GM12878 (cell line): ENCODE data around the gene GPR17. TPM values are rescaled to one million over a fixed set of nuclear protein-coding genes. Genes with fewer than 3 reads are reported as not detected.
A peak's percentile ranks its signal among the peaks of the same experiment; 100 is the strongest.

Experiments used
- ATAC-seq: fragments of 200-7000 bp; cut with Tn5 transposase; 3 replicates; pipeline ENCODE4 v1.9.1; 2020; ENCODE audit warnings: mild to moderate bottlenecking, moderate library complexity
- BruUV-seq: library from RNA; stranded (reverse); fragments of 400-500 nt; replicated peaks from 2 replicates; lab custom pipeline; 2021; lab: Mats Ljungman, UMichigan
- CTCF ChIA-PET: fragments of 300-600 bp; sonication (Branson Sonifier 250); formaldehyde crosslinking; extraction: SDS; loops from one replicate; lab custom pipeline; 2021; ENCODE audit warnings: inconsistent platforms; lab: Yijun Ruan, JAX
- POLR2A ChIA-PET: fragments of 350-600 bp; formaldehyde crosslinking; extraction: SDS; loops from one replicate; lab custom pipeline; 2021; ENCODE audit warnings: inconsistent platforms; lab: Charles Lee
- RAD21 ChIA-PET: fragments of 300-600 bp; sonication (Branson Sonifier 250); formaldehyde crosslinking; loops from one replicate; lab custom pipeline; 2023; ENCODE audit warnings: antibody characterized with exemption; ENCODE audit not compliant: unreplicated experiment; lab: Charles Lee
- SMC1A ChIA-PET: fragments of 300-600 bp; sonication (Branson Sonifier 250); formaldehyde crosslinking; loops from one replicate; lab custom pipeline; 2023; ENCODE audit not compliant: unreplicated experiment, uncharacterized antibody; lab: Charles Lee
- DNase-seq: peaks from one replicate; pipeline ENCODE4 v3.0.0-alpha.2; 2011; ENCODE audit warnings: low read depth, low spot score
- FAIRE-seq: peaks from 3 replicates; lab custom pipeline; 2011; peaks lifted over from hg19 to GRCh38; lab: Jason Lieb, UNC
- H2AFZ ChIP-seq: 2 replicates; pipeline ENCODE4 v1.6.0; 2011; ENCODE audit warnings: low read depth, low read length, control low read depth; ENCODE audit not compliant: control insufficient read depth
- H3K27ac ChIP-seq: 2 replicates; pipeline ENCODE4 v1.5.1; 2011; ENCODE audit warnings: control low read depth; ENCODE audit not compliant: control insufficient read depth, insufficient read depth
- H3K27me3 ChIP-seq, 2 experiments: replicated peaks in 1 of 2; 2 replicates each; pipeline versions ENCODE4 v1.6.0 to v1.6.1; 2011; ENCODE audit warnings: low read length in 1 of 2; ENCODE audit not compliant: control insufficient read depth in 2 of 2, insufficient read depth in 2 of 2
- H3K36me3 ChIP-seq, 2 experiments: 2 replicates each; pipeline ENCODE4 v1.5.1; 2011; ENCODE audit warnings: low read length in 1 of 2; ENCODE audit not compliant: control insufficient read depth in 2 of 2, insufficient read depth in 2 of 2
- H3K4me1 ChIP-seq: 2 replicates; pipeline ENCODE4 v1.6.1; 2011; ENCODE audit warnings: mild to moderate bottlenecking, low read length, moderate library complexity, mixed read lengths; ENCODE audit not compliant: control insufficient read depth, insufficient read depth
- H3K4me2 ChIP-seq: 2 replicates; pipeline ENCODE4 v1.6.0; 2011; ENCODE audit warnings: control low read depth; ENCODE audit not compliant: control insufficient read depth, insufficient read depth
- H3K4me3 ChIP-seq: fragments of 200-600 bp; sonication (generic); 2 replicates; pipeline ENCODE4 v1.5.1; 2016
- H3K79me2 ChIP-seq: 2 replicates; pipeline ENCODE4 v1.6.0; 2011; ENCODE audit warnings: low read length; ENCODE audit not compliant: control insufficient read depth, insufficient read depth
- H3K9ac ChIP-seq: 2 replicates; pipeline ENCODE4 v1.8.0; 2011; ENCODE audit warnings: low read length, control low read depth, mixed read lengths; ENCODE audit not compliant: control insufficient read depth, insufficient read depth
- H3K9me3 ChIP-seq: replicated peaks from 3 replicates; pipeline ENCODE4 v1.5.1; 2011; ENCODE audit warnings: mild to moderate bottlenecking, low read length; ENCODE audit not compliant: control insufficient read depth, insufficient read depth
- H4K20me1 ChIP-seq: 2 replicates; pipeline ENCODE4 v1.6.0; 2011; ENCODE audit not compliant: control insufficient read depth, insufficient read depth
- ASH2L ChIP-seq: fragments of 300-600, 200-600 bp; sonication (generic); IDR thresholded peaks from 2 replicates; pipeline ENCODE4 v1.6.1; 2017; ENCODE audit warnings: low read depth, mild to moderate bottlenecking, borderline replicate concordance
- CTCF ChIP-seq, 3 experiments: IDR thresholded peaks in 2 of 3; conservative IDR thresholded peaks in 1 of 3; 2 replicates each; pipeline ENCODE4 v1.5.1; 2011; ENCODE audit warnings: low read depth in 3 of 3, low read length in 3 of 3, mild to moderate bottlenecking in 3 of 3, control low read depth in 2 of 3, moderate library complexity in 2 of 3, inconsistent platforms in 1 of 3, mixed read lengths in 1 of 3; ENCODE audit not compliant: control insufficient read depth in 2 of 3, insufficient read depth in 1 of 3; ENCODE audit errors: extremely low read depth in 1 of 3
- EED ChIP-seq: sonication (generic); IDR thresholded peaks from 2 replicates; pipeline ENCODE4 v1.6.1; 2016; ENCODE audit warnings: antibody characterized with exemption, low read depth
- JUND ChIP-seq: IDR thresholded peaks from 2 replicates; pipeline ENCODE4 v1.6.1; 2012; ENCODE audit warnings: low read depth, mild to moderate bottlenecking, low read length, improper control_type of control experiment, moderate library complexity
- MTA2 ChIP-seq: fragments of 450-650 bp; IDR thresholded peaks from 2 replicates; pipeline ENCODE4 v1.6.1; 2016; ENCODE audit warnings: low read depth, mild to moderate bottlenecking, moderate library complexity
- NFIC ChIP-seq: IDR thresholded peaks from 2 replicates; pipeline ENCODE4 v1.6.1; 2012; ENCODE audit warnings: low read depth, mild to moderate bottlenecking, inconsistent platforms, low read length, moderate library complexity
- POLR2A ChIP-seq: IDR thresholded peaks from 2 replicates; pipeline ENCODE4 v1.6.1; 2011; ENCODE audit warnings: low read depth, mild to moderate bottlenecking, low read length
- RAD21 ChIP-seq: IDR thresholded peaks from 2 replicates; pipeline ENCODE4 v1.6.1; 2011; ENCODE audit warnings: mild to moderate bottlenecking, low read depth, low read length, moderate library complexity; ENCODE audit not compliant: insufficient read depth
- SMC3 ChIP-seq: IDR thresholded peaks from 2 replicates; pipeline ENCODE4 v1.6.1; 2011; ENCODE audit warnings: low read length, improper control_type of control experiment, borderline replicate concordance
- TCF12 ChIP-seq: IDR thresholded peaks from 2 replicates; pipeline ENCODE4 v1.6.1; 2011; ENCODE audit warnings: low read depth, mild to moderate bottlenecking, low read length
- TCF3 ChIP-seq: IDR thresholded peaks from 2 replicates; pipeline ENCODE4 v1.6.1; 2012; ENCODE audit warnings: low read depth, mild to moderate bottlenecking, low read length, borderline replicate concordance; ENCODE audit not compliant: insufficient read depth
- WGBS: methylation state at CpG from one replicate; pipeline ENCODE4 v1.1.6; 2016; ENCODE audit warnings: low lambda C conversion rate; ENCODE audit not compliant: insufficient replicate concordance, insufficient coverage; ENCODE audit errors: missing lambda C conversion rate; 5-methylcytosine and 5-hydroxymethylcytosine counted together
- in situ Hi-C: fragments of 300-500 bp; cut with MboI; formaldehyde crosslinking; loops from 9 replicates; pipeline ENCODE4 v1.14.3; 2018; ENCODE audit warnings: mixed read lengths
- intact Hi-C: fragments of 100-400 bp; cut with micrococcal nuclease; formaldehyde crosslinking; loops from one replicate; pipeline ENCODE4 v1.14.2; 2022; ENCODE audit not compliant: unreplicated experiment
- polyA plus RNA-seq, 11 experiments: library from polyadenylated mRNA; depleted of rRNA in 4 of 11; unstranded in 6 of 11; stranded (reverse) in 5 of 11; fragments of >200 nt; fragmentation: Nextera tagmentation in 4 of 11; fragmentation: Illumina TruSeq in 1 of 11; extraction: Ambion mirVana in 4 of 11; extraction: Trizol in 1 of 11; gene quantifications; 1 replicate in 1 of 11; 2 replicates in 10 of 11; pipeline versions ENCODE4 v1.2.1 to v1.2.3, GENCODE V29; 2011 to 2016; ENCODE audit warnings: inconsistent platforms in 2 of 11, missing spikeins in 2 of 11, low read depth in 1 of 11
- total RNA-seq, 4 experiments: library from RNA; depleted of rRNA in 3 of 4; stranded (reverse); fragments of >200 nt in 3 of 4; fragmentation: Illumina TruSeq in 1 of 4; extraction: Trizol in 1 of 4; gene quantifications; 2 replicates each; pipeline versions ENCODE4 v1.2.1 to v1.2.3, GENCODE V29; 2013 to 2021

GPR17 gene
- total and polyA plus RNA-seq, 10 of the 15 experiments (the other 5 are each of a cell fraction or from before 2014, with no cell fraction given): not detected

GRCh38 chr2:127639111-127639474, 6.9 kb upstream of the GPR17 start:
- H3K4me1 ChIP-seq: peaks cover 1% of the 10 kb centered on the region; the same call in 1 of the 2 replicates
- ChIA-PET POLR2A (no interaction called here), SMC1A (interaction anchor here (0.6 kb wide), 2 partner anchors 14 to 129 kb away, joined by 3 read pairs; no protein-coding TSS in a partner anchor), RAD21 (interaction anchor here (1.1 to 2.2 kb wide), 2 partner anchors 48 to 112 kb away, joined by 3 to 8 read pairs; partner anchors contain the start of gene IWS1)
- H3K27ac ChIP-seq: no peak overlapping the region
- H2AFZ ChIP-seq: no peak overlapping the region
- H3K27me3 ChIP-seq: no peaks in the 10 kb centered on the region
- FAIRE-seq (no peak), ATAC-seq (no peak), DNase-seq (no peak)
- no peak overlapping the region for H3K9ac ChIP-seq
- H3K4me2 ChIP-seq: no peak overlapping the region
- no TSS peak for BruUV-seq
- in situ Hi-C loops: no loop called here
- no peaks in the 10 kb centered on the region for H3K9me3 ChIP-seq
- no peak overlapping the region for H3K4me3 ChIP-seq
- 88% methylated on average over 13 of the region's 13 CpGs for WGBS
- intact Hi-C loops: loop anchor here (5.0 kb wide), 1 partner anchor 42 kb away; no protein-coding TSS in a partner anchor
- TF ChIP-seq NFIC (no peak), TCF3 (no peak)
- TF ChIP-seq, all 136 proteins: peak for 0
- CTCF ChIA-PET: interaction anchor here (0.7 to 1.9 kb wide), 2 partner anchors 13 to 48 kb away, joined by 3 to 12 read pairs; no protein-coding TSS in a partner anchor
- Histone ChIP-seq H3K36me3 (no peaks in the 10 kb centered on the region), H4K20me1 (no peaks in the 10 kb centered on the region), H3K79me2 (no peaks in the 10 kb centered on the region)

GRCh38 chr2:127640082-127641072, 5.6 kb upstream of the GPR17 start:
- Histone ChIP-seq H3K9me3 (no peaks in the 10 kb centered on the region), H3K27ac (no peak overlapping the region), H3K79me2 (no peaks in the 10 kb centered on the region), H3K27me3 (no peaks in the 10 kb centered on the region), H3K36me3 (no peaks in the 10 kb centered on the region), H3K9ac (no peak overlapping the region), H3K4me1 (no peaks in the 10 kb centered on the region), H3K4me2 (no peak overlapping the region), H3K4me3 (no peak overlapping the region), H4K20me1 (no peaks in the 10 kb centered on the region), H2AFZ (peak overlapping the region; percentile 51)
- POLR2A ChIA-PET: no interaction called here
- RAD21 ChIA-PET: interaction anchor here (1.1 to 2.2 kb wide), 2 partner anchors 14 to 49 kb away, joined by 3 to 8 read pairs; no protein-coding TSS in a partner anchor
- peak; percentile 41 for ATAC-seq
- WGBS: 60% methylated on average over 25 of the region's 25 CpGs
- CTCF ChIA-PET: interaction anchor here (0.6 to 1.9 kb wide), 7 partner anchors 8 to 615 kb away, joined by 3 to 12 read pairs (median 3); no protein-coding TSS in a partner anchor
- no peak for DNase-seq
- intact Hi-C loops (no loop called here), in situ Hi-C loops (no loop called here)
- BruUV-seq: no TSS peak
- TF ChIP-seq JUND: no peak
- no peak for TF ChIP-seq MTA2
- TF ChIP-seq TCF12: peak; percentile 95
- peak; percentile 42 for TF ChIP-seq RAD21
- 0 out of 2 replicates have a peak, but pooled peaks have one; percentile 8 for TF ChIP-seq SMC3
- TF ChIP-seq TCF3: peak; percentile 89
- 0 out of 2 replicates have a peak, but pooled peaks have one; percentile 7 for TF ChIP-seq EED
- no peak for TF ChIP-seq ASH2L
- peak; percentile 5 to 22 (median 15); a peak in 2 of 6 replicates for TF ChIP-seq CTCF (IDR thresholded peaks at IDR 0.05 in 2 of 3, conservative IDR thresholded peaks at IDR 0.05 in 1 of 3; ENCODE audit: control insufficient read depth in 2 of 3, extremely low read depth in 1 of 3, insufficient read depth in 1 of 3, low read depth in 3 of 3, low read length in 3 of 3)
- peak; percentile 48; the same call in 1 of the 2 replicates for TF ChIP-seq POLR2A
- SMC1A ChIA-PET: no interaction called here
- no peak for FAIRE-seq
